Heart right ventricle (tissue), 16 donors: ENCODE results near the gene HSF5. TPM values are rescaled to one million over a fixed set of nuclear protein-coding genes. Genes with fewer than 3 reads are reported as not detected.

Experiments
- ATAC-seq, 8 donors: fragments of 200-7000 bp; cut with Tn5 transposase; one replicate each; pipeline ENCODE4 v1.9.1; 2020; ENCODE audit warnings: mild to moderate bottlenecking in 8 of 8, moderate library complexity in 8 of 8, moderate number of reproducible peaks in 1 of 8
- DNase-seq, 2 donors: peaks; one replicate each; pipeline ENCODE4 v3.0.0-alpha.2; 2020
- H3K27ac ChIP-seq, 10 donors: fragments of 200-600 bp; sonication (generic) in 2 of 10; one replicate each; pipeline versions ENCODE4 v1.5.0 to v1.8.0; 2020 to 2022; ENCODE audit warnings: mild to moderate bottlenecking in 3 of 10
- H3K27me3 ChIP-seq, 7 donors: fragments of 200-600 bp; one replicate each; pipeline ENCODE4 v1.8.0; 2021 to 2022; ENCODE audit warnings: mild to moderate bottlenecking in 2 of 7
- H3K36me3 ChIP-seq, 9 donors: fragments of 200-600 bp; sonication (generic) in 1 of 9; one replicate each; pipeline versions ENCODE4 v1.5.0 to v1.8.0; 2020 to 2022; ENCODE audit warnings: mild to moderate bottlenecking in 2 of 9
- H3K4me1 ChIP-seq, 9 donors: fragments of 200-600 bp; sonication (generic) in 1 of 9; one replicate each; pipeline versions ENCODE4 v1.5.0 to v1.8.0; 2020 to 2022; ENCODE audit warnings: mild to moderate bottlenecking in 4 of 9
- H3K4me3 ChIP-seq, 10 donors: fragments of 200-600 bp; sonication (generic) in 2 of 10; one replicate each; pipeline versions ENCODE4 v1.5.0 to v1.8.0; 2020 to 2022; ENCODE audit warnings: mild to moderate bottlenecking in 7 of 10, moderate library complexity in 2 of 10
- H3K9me3 ChIP-seq, 11 donors: fragments of 200-600 bp in 10 of 11; sonication (generic) in 2 of 11; one replicate each; pipeline versions ENCODE4 v1.5.0 to v1.8.0; 2013 to 2022; ENCODE audit warnings: mild to moderate bottlenecking in 2 of 11, control low read depth in 1 of 11, moderate library complexity in 1 of 11
- CTCF ChIP-seq, 9 donors: fragments of 200-600 bp; sonication (generic) in 2 of 9; IDR thresholded peaks; one replicate each; pipeline versions ENCODE4 v1.5.0 to v1.8.0; 2021 to 2022; ENCODE audit warnings: antibody characterized with exemption in 9 of 9, mild to moderate bottlenecking in 5 of 9, moderate library complexity in 1 of 9
- WGBS, 2 donors: extraction: QIAGEN DNeasy Blood & Tissue Kit; methylation state at CpG; one replicate each; pipeline ENCODE4 v1.1.7; 2013; ENCODE audit warnings: inconsistent platforms in 1 of 2; 5-methylcytosine and 5-hydroxymethylcytosine counted together
- intact Hi-C, 10 donors: fragments of 100-400 bp; cut with DNase I; formaldehyde crosslinking; loops; one replicate each; pipeline versions ENCODE4 v1.11.1 to v1.14.2; 2022
- polyA plus RNA-seq, 2 donors: library from polyadenylated mRNA; stranded (reverse); fragments of 200-250 nt; gene quantifications; one replicate each; pipeline ENCODE4 v1.2.3, GENCODE V29; 2013
- total RNA-seq, 10 donors: library from RNA; stranded (reverse); fragmentation: NEBNext Ultra II Directional in 3 of 10; extraction: Animal tissue kit (Norgen Biotek cat#: 25700) in 3 of 10; gene quantifications; one replicate each; pipeline versions ENCODE4 v1.2.1 to v1.2.4, GENCODE V29; 2021 to 2023
- donor health status: Arrhythmogenic right ventricular cardiomyopathy.
- donor health status: ischemic (EF 13 %, LVEDD 7.1; RV severe dilation, severe dysfunction).
- donor health status: healthy with polysubstance abuse.
- donor health status: DM: no; HTN: yes; CAD: no.
- donor health status: DM: no; HTN: no; CAD: no.
- donor health status: ischemic (EF 25% LVEDD 6.9; RV normal size, moderate dysfunction).
- donor health status: ischemic (EF 25% LVEDD 5.7; RV mildly dilated, moderate dysfunction).
- donor health status: healthy.
- donor health status: DM: yes; HTN: yes; CAD: no.
- donor health status: Ischemic cardiomyopathy.
- donor health status: ischemic (EF 35%, LVEDD 5.7; RV mildly dilated, moderate dysfunction).
- donor health status: nonischemic (EF 11% LVEDD 7.7; RV severe dilation, severe dysfunction).
- donor health status: DM: yes; HTN: yes; CAD: no.
- donor health status: PGD.
- donor health status: ischemic (EF 29% LVEDD 5.4; RV normal size, mild dysfunction).
- donor health status: nonischemic (EF 23%, LVEDD 6.1; RV moderate dilation, normal function).

The HSF5 gene
- total and polyA plus RNA-seq, 12 donors = 0.04 to 0.14 (median 0.05) TPM; not detected in 9

- no peak for ATAC-seq
- 76 to 85% methylated on average over 5 of the region's 5 CpGs for WGBS, 2 donors
- Histone ChIP-seq H3K9me3 (no peaks in the 10 kb centered on the region), H3K27ac (no peak overlapping the region), H3K27me3 (no peaks in the 10 kb centered on the region), H3K4me1 (peaks cover 0 to 22% (median 0%) of the 10 kb centered on the region in 9 donors), H3K4me3 (no peak overlapping the region), H3K36me3 (no peaks in the 10 kb centered on the region)
- no peak for TF ChIP-seq CTCF (IDR thresholded peaks at IDR 0.05)
- no peak for DNase-seq
- intact Hi-C loops = no loop called here
Observed at GRCh38 chr17:58377661-58378060, 110.5 kb downstream of the HSF5 start.

DNA sequence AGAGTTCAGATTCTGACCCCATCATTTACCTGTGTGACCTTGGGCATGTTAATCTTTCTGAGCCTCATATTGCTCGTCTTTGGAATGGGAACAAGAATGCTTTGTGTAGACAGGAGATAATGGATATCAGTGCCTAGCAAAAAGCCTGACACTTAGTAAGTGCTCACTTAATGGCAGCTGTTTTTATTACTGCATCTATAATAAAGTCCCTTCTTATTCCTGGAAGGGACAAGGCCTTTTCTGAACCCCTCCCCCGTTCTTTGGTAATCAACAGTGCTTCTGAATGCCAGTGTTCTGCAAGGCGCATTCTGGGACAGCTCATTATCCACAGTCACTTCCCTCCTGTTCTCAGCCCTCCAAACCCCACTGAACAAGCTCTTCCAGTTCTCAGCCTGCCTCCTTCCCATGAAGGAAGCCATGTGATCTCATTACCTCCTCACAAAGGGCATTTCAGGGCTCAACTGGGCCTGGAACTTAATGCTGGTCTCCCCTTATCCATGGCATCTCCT is 111.1 kb downstream of the HSF5 start:
- Histone ChIP-seq H3K36me3 (no peaks in the 10 kb centered on the region), H3K4me3 (no peak overlapping the region), H3K9me3 (no peaks in the 10 kb centered on the region), H3K27me3 (no peaks in the 10 kb centered on the region), H3K27ac (no peak overlapping the region), H3K4me1 (peaks cover 0 to 17% (median 0%) of the 10 kb centered on the region in 9 donors)
- intact Hi-C loops = no loop called here
- 68 to 76% methylated on average over 3 of the region's 3 CpGs for WGBS, 2 donors
- DNase-seq (no peak), ATAC-seq (no peak)
- TF ChIP-seq CTCF (IDR thresholded peaks at IDR 0.05) = no peak

- intact Hi-C loops = no loop called here
- no peak for DNase-seq
- WGBS, 2 donors = 65 to 71% methylated on average over 4 of the region's 4 CpGs
Observed at GRCh38 chr17:58376472-58377000, 111.7 kb downstream of the HSF5 start.

GRCh38 chr17:58375811-58376210 is 112.4 kb downstream of the HSF5 start:
- no peak for TF ChIP-seq CTCF (IDR thresholded peaks at IDR 0.05)
- Histone ChIP-seq H3K27ac (no peak overlapping the region), H3K4me3 (no peak overlapping the region), H3K4me1 (peaks cover 0 to 13% (median 0%) of the 10 kb centered on the region in 9 donors), H3K36me3 (no peaks in the 10 kb centered on the region), H3K9me3 (no peaks in the 10 kb centered on the region), H3K27me3 (no peaks in the 10 kb centered on the region)
- DNase-seq (no peak), ATAC-seq (no peak)
- WGBS, 2 donors = 68 to 85% methylated on average over 2 of the region's 2 CpGs
- intact Hi-C loops = no loop called here

More at GRCh38 chr17:58376472-58377000, 111.7 kb downstream of the HSF5 start:
- no peak for ATAC-seq
- TF ChIP-seq CTCF (IDR thresholded peaks at IDR 0.05) = no peak
- Histone ChIP-seq H3K9me3 (no peaks in the 10 kb centered on the region), H3K36me3 (no peaks in the 10 kb centered on the region), H3K4me3 (no peak overlapping the region), H3K27me3 (no peaks in the 10 kb centered on the region), H3K4me1 (peaks cover 0 to 13% (median 0%) of the 10 kb centered on the region in 9 donors), H3K27ac (no peak overlapping the region)
